ENCODE results near the gene PLK3. TPM values are rescaled to one million over a fixed set of nuclear protein-coding genes. Genes with fewer than 3 reads are reported as not detected.
A peak's percentile ranks its signal among the peaks of the same experiment; 100 is the strongest.
"Not testable (repeated sequence)": the region's sequence is repeated elsewhere in the genome, so short reads cannot be mapped to it uniquely, and the experiment has no call there.

The PLK3 gene
- total RNA-seq = 1 to 10 TPM; 8.9 TPM
- 10 to 100 TPM; 18.5 to 21.4 TPM for polyA plus RNA-seq (ENCODE audit: insufficient read length in 2 of 2)
- long read RNA-seq, donor 1, partial matches to known transcripts = 0 of 2 reads
- long read RNA-seq, donor 1, other reads (novel, unspliced or antisense) = 0 of 2 reads
- long read RNA-seq, donor 2, partial matches to known transcripts = 0 of 1 reads
- long read RNA-seq, donor 2, other reads (novel, unspliced or antisense) = 0 of 1 reads
- long read RNA-seq, donor 3, partial matches to known transcripts = 0 of 2 reads
- long read RNA-seq, donor 3, other reads (novel, unspliced or antisense) = 0 of 2 reads
- long read RNA-seq, donor 4 = 0 reads

- 0% methylated on average over 79 of the region's 79 CpGs for WGBS (ENCODE audit: insufficient coverage)
- no peaks in the 10 kb centered on the region for H3K27me3 ChIP-seq (ENCODE audit: control insufficient read depth, insufficient read depth, low read length)
These were observed at the start of gene PLK3 for GRCh38 chr1:44799770-44800584. PLK3 (plus strand) TSS chr1:44800377; CDS start chr1:44800464, 87 bp downstream.

GRCh38 chr1:44757420-44757819, 42.8 kb upstream of the PLK3 start:
- H3K27ac ChIP-seq (ENCODE audit: low read depth, low read length) = no peak overlapping the region
- H3K36me3 ChIP-seq (ENCODE audit: control insufficient read depth, insufficient read depth, low read length) = peaks cover 30% of the 10 kb centered on the region
- no peaks in the 10 kb centered on the region for H3K9me3 ChIP-seq (ENCODE audit: control insufficient read depth, insufficient read depth, low read length)
- no peak for DNase-seq (ENCODE audit: low read depth in 4 of 6, low spot score in 6 of 6)
- H3K27me3 ChIP-seq (ENCODE audit: control insufficient read depth, insufficient read depth, low read length) = no peaks in the 10 kb centered on the region
- H3K4me3 ChIP-seq (ENCODE audit: low read depth, low read length) = no peak overlapping the region
- H3K4me1 ChIP-seq (ENCODE audit: control insufficient read depth, insufficient read depth, low read length) = no peaks in the 10 kb centered on the region
- 93% methylated on average over 2 of the region's 2 CpGs for WGBS (ENCODE audit: insufficient coverage)

More at GRCh38 chr1:44799770-44800584, at the start of gene PLK3:
- Histone ChIP-seq H3K9me3 (ENCODE audit: control insufficient read depth, insufficient read depth, low read length) (no peaks in the 10 kb centered on the region), H3K36me3 (ENCODE audit: control insufficient read depth, insufficient read depth, low read length) (peaks cover 36% of the 10 kb centered on the region), H3K4me1 (ENCODE audit: control insufficient read depth, insufficient read depth, low read length) (peaks cover 46% of the 10 kb centered on the region), H3K4me3 (ENCODE audit: low read depth, low read length) (peak within 1 kb of the TSS; percentile 96), H3K27ac (ENCODE audit: low read depth, low read length) (peak within 1 kb of the TSS; percentile 99)
- DNase-seq (ENCODE audit: low read depth in 4 of 6, low spot score in 6 of 6) = peak; percentile 92 to 99 (median 94)

GRCh38 chr1:44759077-44759476, 41.1 kb upstream of the PLK3 start:
- H3K36me3 ChIP-seq (ENCODE audit: control insufficient read depth, insufficient read depth, low read length) = peaks cover 34% of the 10 kb centered on the region
- H3K27ac ChIP-seq (ENCODE audit: low read depth, low read length) = no peak overlapping the region
- no peaks in the 10 kb centered on the region for H3K27me3 ChIP-seq (ENCODE audit: control insufficient read depth, insufficient read depth, low read length)
- no peaks in the 10 kb centered on the region for H3K4me1 ChIP-seq (ENCODE audit: control insufficient read depth, insufficient read depth, low read length)
- DNase-seq (ENCODE audit: low read depth in 4 of 6, low spot score in 6 of 6) = no peak
- WGBS (ENCODE audit: insufficient coverage) = 91% methylated on average over 11 of the region's 11 CpGs
- H3K4me3 ChIP-seq (ENCODE audit: low read depth, low read length) = no peak overlapping the region
- no peaks in the 10 kb centered on the region for H3K9me3 ChIP-seq (ENCODE audit: control insufficient read depth, insufficient read depth, low read length)

- no peak overlapping the region for H3K4me3 ChIP-seq (ENCODE audit: low read depth, low read length)
- H3K27me3 ChIP-seq (ENCODE audit: control insufficient read depth, insufficient read depth, low read length) = no peaks in the 10 kb centered on the region
- WGBS (ENCODE audit: insufficient coverage) = 96% methylated on average over 3 of the region's 3 CpGs
- H3K36me3 ChIP-seq (ENCODE audit: control insufficient read depth, insufficient read depth, low read length) = peaks cover 34% of the 10 kb centered on the region
- H3K9me3 ChIP-seq (ENCODE audit: control insufficient read depth, insufficient read depth, low read length) = no peaks in the 10 kb centered on the region
- no peaks in the 10 kb centered on the region for H3K4me1 ChIP-seq (ENCODE audit: control insufficient read depth, insufficient read depth, low read length)
- no peak overlapping the region for H3K27ac ChIP-seq (ENCODE audit: low read depth, low read length)
- no peak for DNase-seq (ENCODE audit: low read depth in 4 of 6, low spot score in 6 of 6)
These were observed 39.3 kb upstream of the PLK3 start for GRCh38 chr1:44760876-44761275.

DNA sequence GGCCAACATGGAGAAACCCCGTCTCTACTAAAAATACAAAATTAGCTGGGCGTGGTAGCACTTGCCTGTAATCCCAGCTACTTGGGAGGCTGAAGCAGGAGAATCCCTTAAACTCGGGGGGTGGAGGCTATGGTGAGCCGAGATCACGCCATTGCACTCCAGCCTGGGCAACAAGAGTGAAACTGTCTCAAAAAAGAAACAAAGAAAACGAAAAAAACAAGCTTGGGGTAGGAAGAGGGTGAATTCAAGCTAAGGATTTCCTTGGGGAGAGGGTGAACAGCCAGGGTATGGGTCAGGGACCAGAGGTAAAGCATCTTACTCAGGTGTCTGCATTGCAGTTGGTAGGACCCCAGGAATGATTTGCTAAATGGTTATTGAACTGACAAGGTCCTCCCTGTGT, 33.8 kb upstream of the PLK3 start:
- H3K9me3 ChIP-seq (ENCODE audit: control insufficient read depth, insufficient read depth, low read length); H3K4me3 ChIP-seq (ENCODE audit: low read depth, low read length); H3K4me1 ChIP-seq (ENCODE audit: control insufficient read depth, insufficient read depth, low read length); H3K27me3 ChIP-seq (ENCODE audit: control insufficient read depth, insufficient read depth, low read length); H3K27ac ChIP-seq (ENCODE audit: low read depth, low read length); DNase-seq (ENCODE audit: low read depth in 4 of 6, low spot score in 6 of 6): not testable (repeated sequence)
- WGBS (ENCODE audit: insufficient coverage) = 98% methylated on average over 5 of the region's 6 CpGs
- H3K36me3 ChIP-seq (ENCODE audit: control insufficient read depth, insufficient read depth, low read length) = peaks cover 17% of the 10 kb centered on the region

DNA sequence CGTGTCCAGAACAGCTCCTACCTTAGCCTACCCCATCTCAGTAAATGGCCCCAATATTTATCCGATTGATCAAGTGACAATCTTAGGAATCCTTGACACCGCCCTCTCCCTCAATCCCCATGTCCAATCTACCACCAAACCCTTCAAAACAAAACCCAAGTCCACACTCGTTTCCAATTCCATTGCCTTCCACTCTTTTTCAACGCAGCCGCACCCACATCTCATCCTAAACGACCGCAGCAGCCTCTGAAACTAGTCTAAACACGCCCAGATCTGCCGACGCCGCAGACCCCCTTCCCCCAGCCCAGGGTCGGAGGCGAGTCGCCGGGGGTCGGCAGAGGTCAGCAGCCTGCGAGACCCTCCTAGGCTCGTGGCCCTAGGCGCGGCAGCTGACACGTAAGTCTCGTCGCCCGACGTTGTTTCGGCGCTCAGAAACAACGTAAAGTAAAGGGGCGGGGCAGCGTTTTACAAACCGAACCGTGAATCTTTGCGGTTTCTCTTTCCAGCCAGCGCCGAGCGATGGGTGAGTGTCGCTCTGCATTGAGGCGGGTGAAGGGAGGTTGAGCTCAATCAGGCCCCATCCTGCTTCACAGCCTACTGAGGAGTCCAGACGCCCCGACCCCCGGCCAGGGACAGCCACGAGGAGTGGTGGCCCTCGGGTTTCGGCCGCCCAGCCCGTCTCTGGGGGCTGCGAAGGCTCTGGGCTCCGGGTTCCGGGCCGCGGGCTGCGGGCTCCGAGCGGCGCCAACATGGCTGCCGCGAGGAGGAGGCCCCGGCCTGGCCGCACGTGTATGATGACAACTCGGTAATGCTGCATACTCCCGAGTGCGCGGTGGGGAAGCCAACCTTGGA, 24.9 kb upstream of the PLK3 start, which contains the start of gene RPS8:
RPS8 (plus strand) TSS at position 463 of the 852 bp plus-strand sequence; CDS start at position 520, 57 bp downstream.
- H3K36me3 ChIP-seq (ENCODE audit: control insufficient read depth, insufficient read depth, low read length) = peaks cover 40% of the 10 kb centered on the region
- 0% methylated on average over 60 of the region's 65 CpGs for WGBS (ENCODE audit: insufficient coverage)
- no peaks in the 10 kb centered on the region for H3K27me3 ChIP-seq (ENCODE audit: control insufficient read depth, insufficient read depth, low read length)
- peak; percentile 90 to 99 (median 94) for DNase-seq (ENCODE audit: low read depth in 4 of 6, low spot score in 6 of 6)
- peaks cover 29% of the 10 kb centered on the region for H3K4me1 ChIP-seq (ENCODE audit: control insufficient read depth, insufficient read depth, low read length)
- peak within 1 kb of the TSS; percentile 98 for H3K27ac ChIP-seq (ENCODE audit: low read depth, low read length)
- H3K9me3 ChIP-seq (ENCODE audit: control insufficient read depth, insufficient read depth, low read length) = no peaks in the 10 kb centered on the region
- peak within 1 kb of the TSS; percentile 100 for H3K4me3 ChIP-seq (ENCODE audit: low read depth, low read length)

DNA sequence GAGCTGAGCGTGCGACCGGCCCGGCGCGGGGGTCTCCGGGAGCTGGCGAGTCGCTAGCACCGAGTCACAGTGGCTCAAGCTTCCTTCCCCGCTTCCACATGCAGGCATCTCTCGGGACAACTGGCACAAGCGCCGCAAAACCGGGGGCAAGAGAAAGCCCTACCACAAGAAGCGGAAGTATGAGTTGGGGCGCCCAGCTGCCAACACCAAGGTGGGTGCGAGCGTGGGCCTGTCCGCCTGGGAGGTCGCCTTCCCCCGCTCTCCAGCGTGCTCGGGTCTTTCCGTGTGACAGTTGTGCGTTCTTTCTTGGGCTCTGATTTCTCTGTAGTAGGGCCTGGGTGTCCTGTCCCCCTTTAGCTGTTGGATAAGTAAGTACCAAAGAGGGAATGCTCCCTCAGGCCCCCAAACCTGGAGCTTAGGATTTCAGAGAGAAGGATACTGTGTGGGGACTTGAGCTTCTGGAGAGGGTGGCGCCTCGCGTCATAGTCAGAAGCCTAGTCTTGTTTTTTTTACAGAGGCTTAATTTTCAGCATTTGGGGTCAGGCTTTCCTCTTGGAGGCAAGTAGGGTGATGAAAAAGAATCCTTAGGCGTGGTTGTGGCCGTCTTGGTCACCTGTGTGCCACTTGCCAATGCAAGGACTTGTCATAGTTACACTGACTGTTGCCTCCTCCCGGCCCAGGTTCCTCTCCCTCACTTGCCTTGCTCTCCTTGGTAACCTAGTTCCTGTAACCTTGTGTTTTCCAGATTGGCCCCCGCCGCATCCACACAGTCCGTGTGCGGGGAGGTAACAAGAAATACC, 24.0 kb upstream of the PLK3 start:
- Histone ChIP-seq H3K4me1 (ENCODE audit: control insufficient read depth, insufficient read depth, low read length) (peaks cover 29% of the 10 kb centered on the region), H3K27ac (ENCODE audit: low read depth, low read length) (peak overlapping the region; percentile 98), H3K36me3 (ENCODE audit: control insufficient read depth, insufficient read depth, low read length) (peaks cover 47% of the 10 kb centered on the region), H3K4me3 (ENCODE audit: low read depth, low read length) (peak overlapping the region; percentile 100), H3K9me3 (ENCODE audit: control insufficient read depth, insufficient read depth, low read length) (no peaks in the 10 kb centered on the region), H3K27me3 (ENCODE audit: control insufficient read depth, insufficient read depth, low read length) (no peaks in the 10 kb centered on the region)
- WGBS (ENCODE audit: insufficient coverage) = 7% methylated on average over 35 of the region's 36 CpGs
- DNase-seq (ENCODE audit: low read depth in 4 of 6, low spot score in 6 of 6) = peak in 1 of 6 donors; percentile 29

GRCh38 chr1:44776730-44777068, 23.5 kb upstream of the PLK3 start:
- peak overlapping the region; percentile 100 for H3K4me3 ChIP-seq (ENCODE audit: low read depth, low read length)
- no peaks in the 10 kb centered on the region for H3K9me3 ChIP-seq (ENCODE audit: control insufficient read depth, insufficient read depth, low read length)
- 63% methylated on average over 10 of the region's 12 CpGs for WGBS (ENCODE audit: insufficient coverage)
- peaks cover 53% of the 10 kb centered on the region for H3K36me3 ChIP-seq (ENCODE audit: control insufficient read depth, insufficient read depth, low read length)
- no peaks in the 10 kb centered on the region for H3K27me3 ChIP-seq (ENCODE audit: control insufficient read depth, insufficient read depth, low read length)
- H3K4me1 ChIP-seq (ENCODE audit: control insufficient read depth, insufficient read depth, low read length) = peaks cover 29% of the 10 kb centered on the region
- H3K27ac ChIP-seq (ENCODE audit: low read depth, low read length) = peak overlapping the region; percentile 27
- no peak for DNase-seq (ENCODE audit: low read depth in 4 of 6, low spot score in 6 of 6)

Data from spinal cord (tissue), 10 donors.